GM18511 (cell line): ENCODE data around the gene PGAP6.
"Not testable (repeated sequence)": the region's sequence is repeated elsewhere in the genome, so short reads cannot be mapped to it uniquely, and the experiment has no call there.

Source experiments
- ATAC-seq: cut with Tn5 transposase; IDR thresholded peaks from one replicate; pipeline ENCODE4 v1.9.1; 2021; ENCODE audit warnings: mild to moderate bottlenecking, moderate library complexity; ENCODE audit not compliant: unreplicated experiment

Gene PGAP6

DNA sequence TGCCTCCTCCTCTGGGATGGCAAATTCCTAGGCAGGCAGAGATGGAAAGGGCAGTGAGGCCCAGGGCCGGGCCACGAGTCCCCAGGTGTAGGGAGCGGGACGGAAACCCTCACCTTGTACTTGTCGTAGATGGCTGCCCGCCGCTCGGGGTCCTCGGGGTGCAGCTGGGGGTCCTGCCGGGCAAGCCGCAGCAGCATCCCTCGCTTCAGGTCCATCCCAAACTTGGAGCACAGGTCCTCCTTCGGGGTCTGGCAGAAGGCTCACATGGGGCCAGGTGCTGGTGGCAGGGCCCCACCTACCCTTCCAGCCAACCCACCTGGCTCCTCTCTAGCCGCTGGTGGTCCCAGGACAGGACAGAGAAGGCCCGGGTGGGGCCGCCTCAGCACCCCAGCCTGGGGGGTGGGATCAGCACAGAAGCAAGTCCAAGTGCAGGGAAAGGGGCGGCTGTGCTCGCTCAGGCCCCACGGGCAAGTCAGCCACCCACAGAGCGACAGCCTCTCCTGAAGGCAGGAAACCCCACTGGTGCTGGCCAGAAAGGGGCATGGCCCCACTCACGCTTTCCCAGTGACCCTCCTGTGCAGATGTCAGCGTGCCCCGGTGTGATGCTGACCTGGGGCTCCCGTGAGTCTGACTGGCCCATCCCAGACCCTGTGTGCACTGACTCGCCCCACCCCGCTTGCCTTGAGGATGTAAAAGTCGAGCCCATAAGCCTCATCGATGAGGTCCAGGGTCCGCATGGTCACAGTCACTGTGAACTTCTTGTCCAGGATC, 13.2 kb downstream of the PGAP6 start:
- ATAC-seq: no peak

GRCh38 chr16:367333-367903, 14.4 kb downstream of the PGAP6 start:
- no peak for ATAC-seq

DNA sequence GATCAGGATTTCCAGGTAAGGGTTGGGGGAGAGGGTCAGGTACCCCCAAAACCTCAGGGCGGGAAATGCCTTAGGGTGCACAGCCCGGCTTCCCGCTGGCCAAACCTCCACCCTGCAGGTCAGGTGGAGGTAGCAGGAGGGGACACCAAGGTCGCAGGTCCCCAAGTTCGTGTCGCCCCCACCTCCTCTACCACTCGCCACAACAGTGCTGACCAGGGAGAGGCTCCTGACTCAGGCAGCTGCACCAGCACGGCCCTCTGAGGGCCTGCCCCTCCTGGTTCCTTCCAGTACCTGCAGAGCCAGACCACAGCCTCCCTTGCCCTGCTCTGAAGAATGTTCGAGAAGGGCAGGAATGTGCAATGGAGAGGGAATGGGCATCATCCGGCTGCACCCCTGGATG, 15.3 kb downstream of the PGAP6 start:
- no peak for ATAC-seq

DNA sequence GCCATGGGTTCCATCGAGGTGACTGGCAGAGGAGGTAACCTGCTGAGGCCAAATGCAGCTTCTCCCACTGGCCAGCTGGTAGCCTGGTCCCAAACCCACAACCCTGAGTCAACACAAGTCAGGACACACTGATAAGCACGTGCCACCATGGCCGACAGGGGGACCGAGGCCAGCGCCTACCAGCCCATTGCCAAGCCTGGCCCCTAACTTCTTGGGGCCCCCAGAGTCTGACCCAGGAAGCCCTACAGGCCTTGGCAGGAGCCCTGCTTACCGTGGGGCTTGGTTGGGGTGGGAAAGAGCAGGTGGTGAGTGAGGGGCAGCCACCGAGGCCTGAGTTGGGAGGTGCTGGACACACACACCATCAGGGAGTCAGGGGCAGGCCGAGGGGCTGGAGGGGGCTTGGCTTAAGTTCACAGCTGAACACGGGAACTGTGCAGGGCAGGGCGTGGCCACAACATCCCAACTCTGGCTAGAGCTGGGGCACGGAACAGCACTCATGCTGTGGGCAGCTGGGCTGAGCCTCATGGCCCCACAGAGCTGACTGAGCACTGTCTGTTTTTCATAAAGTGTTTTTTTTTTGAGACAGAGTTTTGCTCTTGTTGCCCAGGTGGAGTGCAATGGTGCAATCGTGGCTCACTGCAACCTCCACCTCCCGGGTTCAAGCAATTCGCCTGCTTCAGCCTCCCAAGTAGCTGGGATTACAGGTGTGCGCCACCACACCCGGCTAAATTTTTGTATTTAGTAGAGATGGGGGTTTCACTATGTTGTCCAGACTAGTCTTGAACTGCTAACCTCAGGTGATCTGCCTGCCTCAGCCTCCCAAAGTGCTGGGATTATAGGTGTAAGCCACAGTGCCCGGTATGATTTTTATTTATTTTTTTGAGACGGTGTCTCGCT, 16.9 kb downstream of the PGAP6 start:
- no peak for ATAC-seq

GRCh38 chr16:363766-364490, 17.9 kb downstream of the PGAP6 start:
- no peak for ATAC-seq

- ATAC-seq: no peak
Measured at GRCh38 chr16:363110-363765, 18.5 kb downstream of the PGAP6 start.

- not testable (repeated sequence) for ATAC-seq
Measured at GRCh38 chr16:362702-362999, 19.1 kb downstream of the PGAP6 start.

- no peak for ATAC-seq
Measured at GRCh38 chr16:361872-362701, 19.7 kb downstream of the PGAP6 start.

DNA sequence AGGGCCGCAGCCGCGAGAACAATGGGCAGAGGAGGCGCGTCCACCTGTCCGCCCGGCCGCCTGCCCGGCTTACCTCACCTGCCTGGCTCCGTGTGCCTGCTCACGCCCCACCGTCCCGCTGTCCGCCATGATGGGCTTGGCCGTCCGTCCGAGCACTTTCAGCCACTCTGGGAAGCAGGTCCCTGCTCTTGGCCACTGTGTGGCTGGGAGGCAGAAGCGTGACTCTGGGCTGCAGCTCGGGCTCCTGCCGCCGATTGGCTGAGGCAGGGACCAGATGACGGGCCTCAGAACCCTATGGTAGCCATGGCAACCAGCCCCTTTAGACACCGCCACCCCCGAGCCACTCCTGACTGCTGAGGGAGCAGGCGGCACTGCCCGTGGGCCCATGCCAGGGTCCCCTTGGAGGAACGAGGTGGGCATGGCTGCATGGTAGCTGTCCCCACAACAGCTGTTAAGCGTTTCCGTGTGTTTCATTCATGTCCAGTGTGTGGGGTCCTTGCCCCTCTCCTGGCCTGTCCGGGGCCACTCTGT, 20.4 kb downstream of the PGAP6 start:
- no peak for ATAC-seq

- ATAC-seq: no peak
Measured at GRCh38 chr16:360698-361336, 21.0 kb downstream of the PGAP6 start.

DNA sequence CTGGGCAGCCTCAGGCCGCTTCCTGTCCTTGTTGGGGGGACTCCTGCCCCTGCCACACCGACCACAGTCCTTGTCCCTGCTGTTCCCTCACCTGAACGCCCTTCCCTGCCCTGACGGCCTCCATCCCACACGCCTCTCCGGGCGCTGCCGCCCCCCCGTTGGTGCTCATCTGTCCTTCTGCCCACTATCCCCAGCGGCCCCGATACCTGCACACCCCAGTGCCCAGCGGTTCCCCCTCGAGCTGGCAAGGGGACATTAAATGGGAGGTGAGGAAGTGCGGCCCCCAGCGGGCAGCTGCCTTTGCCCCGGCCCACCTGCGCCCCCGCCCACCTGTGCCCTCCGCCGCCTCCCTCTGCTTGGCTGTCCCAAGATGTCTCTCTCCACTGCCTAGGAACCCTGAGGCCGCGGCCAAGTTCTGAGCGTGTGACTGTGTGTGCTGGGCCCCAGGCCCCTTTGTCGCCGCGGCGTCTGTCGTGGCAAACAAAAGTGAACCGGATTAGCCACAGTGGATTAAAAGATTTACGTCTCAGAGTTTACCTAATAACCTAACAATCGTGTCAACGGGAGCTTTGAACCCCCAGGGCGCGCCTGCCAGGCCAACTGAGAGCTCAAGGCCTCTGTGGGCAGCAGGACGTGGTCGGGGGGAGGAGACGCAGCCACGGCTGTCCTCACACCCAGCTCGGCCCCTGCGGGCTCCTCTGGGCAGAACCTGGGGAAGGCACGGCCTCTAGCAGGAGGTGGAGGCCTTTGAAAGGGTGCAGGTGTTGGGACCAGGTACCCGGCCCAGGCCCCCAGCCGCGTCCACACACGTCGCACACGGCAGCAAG, 21.7 kb downstream of the PGAP6 start:
- no peak for ATAC-seq

DNA sequence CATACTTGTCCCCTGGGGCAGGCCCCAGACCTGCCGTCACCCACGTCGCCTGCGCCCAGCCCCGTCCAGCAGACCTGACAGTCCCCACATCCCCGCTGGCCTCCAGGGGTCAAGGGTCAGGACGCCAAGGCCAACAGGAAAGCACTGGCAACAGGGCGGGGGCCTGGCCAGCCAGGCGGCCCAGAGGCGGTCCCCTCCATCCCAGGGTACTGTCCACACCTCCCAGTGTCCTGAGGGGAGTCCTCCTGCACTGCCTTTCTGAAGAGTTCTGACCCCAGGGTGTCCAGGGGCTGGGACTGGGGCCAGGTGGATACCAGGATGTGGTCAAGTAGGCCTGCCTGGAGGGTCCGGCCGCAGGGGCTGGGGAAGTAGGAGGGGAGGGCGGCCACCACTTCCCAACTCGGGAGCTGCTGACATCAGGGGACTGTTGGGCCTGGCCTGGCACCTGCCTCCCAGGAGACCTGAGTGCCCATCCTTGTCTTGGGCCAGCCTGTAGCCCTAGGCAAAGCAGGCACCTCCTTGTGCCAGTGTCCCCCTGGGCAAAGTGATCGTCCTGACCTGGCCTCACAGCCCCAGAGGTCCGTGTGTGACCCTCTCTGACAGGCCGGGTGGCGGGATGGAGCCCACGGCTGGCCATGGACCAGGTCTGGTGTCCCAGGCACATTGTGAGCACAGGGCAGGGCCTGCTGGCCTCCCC, 22.6 kb downstream of the PGAP6 start:
- no peak for ATAC-seq

- no peak for ATAC-seq
Measured at GRCh38 chr16:356741-357140, 25.0 kb downstream of the PGAP6 start.

GRCh38 chr16:354971-355461, 26.8 kb downstream of the PGAP6 start:
- ATAC-seq: no peak

- no peak for ATAC-seq
Measured at GRCh38 chr16:354291-354881, 27.4 kb downstream of the PGAP6 start.

DNA sequence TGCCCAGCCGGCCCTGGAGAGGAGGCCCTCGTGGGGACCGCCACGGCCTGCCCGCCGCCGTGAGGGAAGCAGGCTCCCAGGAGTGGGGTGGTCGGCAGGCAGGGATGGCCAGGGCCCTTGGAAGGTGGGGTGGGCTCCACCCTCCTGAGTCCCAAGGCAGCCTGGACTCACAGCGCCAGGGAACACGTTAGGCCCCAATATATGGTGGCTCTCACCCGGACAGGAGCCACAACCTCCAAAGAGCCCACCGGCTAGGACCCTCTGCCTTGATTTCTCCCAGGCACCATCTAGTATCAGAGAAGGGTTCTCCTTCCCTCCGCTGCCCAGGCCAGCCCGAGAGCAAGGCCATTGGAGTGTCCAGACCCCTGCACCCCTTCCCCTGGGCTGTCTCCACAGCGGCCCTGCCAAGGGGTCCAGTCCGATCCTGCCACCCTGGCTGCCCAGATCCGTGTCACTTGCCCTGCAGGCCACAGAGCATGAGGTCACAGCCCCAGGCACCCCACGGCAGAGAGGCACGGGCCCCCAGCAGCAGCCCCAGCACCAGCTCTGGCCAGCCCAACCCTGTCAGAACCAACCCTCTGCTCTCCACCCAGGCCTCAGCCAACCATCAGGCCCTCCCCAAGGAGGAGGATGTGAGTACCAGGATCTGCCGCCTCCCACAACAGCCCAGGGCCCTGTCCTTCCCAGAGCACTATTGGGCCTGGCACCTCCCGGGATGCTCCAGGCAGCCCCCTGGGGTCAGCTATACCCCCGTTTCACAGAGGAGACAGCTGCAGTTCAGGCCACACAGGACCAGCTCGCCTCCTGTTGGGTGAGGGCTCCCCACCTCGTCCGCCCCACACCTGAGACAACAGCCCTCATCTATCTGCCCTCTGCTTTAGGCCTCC, 28.1 kb downstream of the PGAP6 start:
- no peak for ATAC-seq
